CD4-positive, alpha-beta T cell treated with Interleukin-10 for 1 hour (primary cell): ENCODE data around the gene LARGE2.

Source experiments
- DNase-seq: peaks from one replicate; pipeline ENCODE4 v3.0.0-alpha.2; 2020

Gene LARGE2

DNA sequence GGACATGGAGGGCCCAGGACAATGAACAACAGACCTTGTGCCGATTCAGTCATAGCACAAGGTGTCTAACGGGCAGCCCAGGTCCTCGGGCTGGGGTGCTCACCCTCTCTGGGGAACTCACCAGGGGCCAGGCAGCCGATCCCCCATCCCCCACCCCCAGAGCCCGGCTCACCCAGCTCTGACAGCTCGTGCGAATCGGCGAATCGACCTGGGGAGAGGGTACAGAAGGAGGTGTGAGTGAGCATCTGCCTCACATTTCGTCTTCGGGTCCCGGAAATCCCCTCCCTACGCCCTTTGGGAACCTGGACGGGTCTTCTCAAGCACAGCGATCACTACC, 5.2 kb upstream of the LARGE2 start:
- DNase-seq = no peak

- DNase-seq = peak; percentile 98
These were observed 4.7 kb upstream of the LARGE2 start, which contains the start of gene PEX16 for GRCh38 chr11:45917623-45918330. Gene PEX16, minus strand, starts transcription at chr11:45917877. Its CDS starts 66 bp downstream, at chr11:45917811.

DNA sequence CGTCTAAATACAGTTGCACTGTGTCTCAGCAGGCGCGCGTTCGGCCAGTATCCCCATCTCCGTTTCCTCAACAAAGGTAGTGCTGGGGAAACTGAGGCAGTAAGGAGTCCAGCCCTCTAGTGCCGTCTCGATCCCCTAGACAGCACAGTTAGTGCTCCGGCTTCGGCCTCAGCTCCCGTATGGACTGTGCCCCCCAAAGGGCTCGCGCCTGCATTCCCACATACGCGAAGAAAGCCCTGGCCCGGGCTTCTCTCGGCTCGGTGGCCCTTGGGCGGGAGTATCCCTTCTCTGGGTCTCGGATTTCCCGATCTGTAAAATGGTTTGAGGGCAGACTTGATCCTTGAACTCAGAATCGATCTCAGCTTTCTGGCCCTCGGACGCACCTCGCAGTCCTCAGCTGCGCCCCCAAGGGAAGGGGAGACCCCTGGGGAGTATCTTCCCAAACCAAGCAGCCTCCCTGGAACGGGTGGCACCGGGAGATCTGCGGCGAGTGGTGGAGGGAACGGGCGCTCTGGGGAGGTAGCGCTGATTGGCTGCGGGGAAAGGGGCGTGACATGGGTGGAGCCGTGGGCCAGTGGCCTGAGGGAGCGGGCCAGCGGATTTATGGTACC, 4.0 kb upstream of the LARGE2 start:
- DNase-seq = peak; percentile 69

GRCh38 chr11:45918962-45919675, 3.3 kb upstream of the LARGE2 start:
- no peak for DNase-seq

DNA sequence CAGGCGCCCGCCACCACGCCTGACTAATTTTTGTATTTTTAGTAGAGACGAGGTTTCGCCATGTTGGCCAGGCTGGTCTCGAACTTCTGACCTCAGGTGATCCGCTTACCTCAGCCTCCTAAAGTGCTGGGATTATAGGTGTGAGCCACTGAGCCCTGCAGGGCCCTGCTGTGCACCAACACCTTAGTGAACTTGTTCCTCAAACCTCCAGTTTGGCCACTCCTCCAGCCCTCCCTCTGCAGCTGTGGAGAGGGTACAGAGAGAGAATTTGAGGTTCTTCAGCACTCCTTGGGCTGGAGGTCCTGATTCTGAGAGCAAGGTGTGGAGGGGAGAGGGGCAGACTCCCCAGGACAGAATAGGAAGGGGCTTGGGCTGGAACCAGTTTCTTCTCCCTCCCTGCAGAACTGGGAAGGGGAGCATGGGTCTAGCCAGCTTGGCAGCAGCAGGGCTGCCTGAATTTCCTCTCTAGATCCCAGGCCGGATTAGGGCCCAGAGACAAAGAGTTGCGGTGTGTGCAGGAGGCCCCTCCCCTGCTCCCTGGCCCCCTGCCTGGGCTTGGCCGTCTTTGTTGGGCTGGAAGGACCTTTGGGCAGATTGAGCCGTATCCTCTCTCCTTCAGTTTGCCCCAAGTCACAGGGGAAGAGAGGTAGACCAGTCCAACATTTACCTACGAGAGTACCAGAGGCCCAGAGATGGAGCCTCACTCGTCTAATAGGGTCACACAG, 2.5 kb upstream of the LARGE2 start:
- no peak for DNase-seq

GRCh38 chr11:45920531-45921477, 1.7 kb upstream of the LARGE2 start:
- DNase-seq = no peak

DNA sequence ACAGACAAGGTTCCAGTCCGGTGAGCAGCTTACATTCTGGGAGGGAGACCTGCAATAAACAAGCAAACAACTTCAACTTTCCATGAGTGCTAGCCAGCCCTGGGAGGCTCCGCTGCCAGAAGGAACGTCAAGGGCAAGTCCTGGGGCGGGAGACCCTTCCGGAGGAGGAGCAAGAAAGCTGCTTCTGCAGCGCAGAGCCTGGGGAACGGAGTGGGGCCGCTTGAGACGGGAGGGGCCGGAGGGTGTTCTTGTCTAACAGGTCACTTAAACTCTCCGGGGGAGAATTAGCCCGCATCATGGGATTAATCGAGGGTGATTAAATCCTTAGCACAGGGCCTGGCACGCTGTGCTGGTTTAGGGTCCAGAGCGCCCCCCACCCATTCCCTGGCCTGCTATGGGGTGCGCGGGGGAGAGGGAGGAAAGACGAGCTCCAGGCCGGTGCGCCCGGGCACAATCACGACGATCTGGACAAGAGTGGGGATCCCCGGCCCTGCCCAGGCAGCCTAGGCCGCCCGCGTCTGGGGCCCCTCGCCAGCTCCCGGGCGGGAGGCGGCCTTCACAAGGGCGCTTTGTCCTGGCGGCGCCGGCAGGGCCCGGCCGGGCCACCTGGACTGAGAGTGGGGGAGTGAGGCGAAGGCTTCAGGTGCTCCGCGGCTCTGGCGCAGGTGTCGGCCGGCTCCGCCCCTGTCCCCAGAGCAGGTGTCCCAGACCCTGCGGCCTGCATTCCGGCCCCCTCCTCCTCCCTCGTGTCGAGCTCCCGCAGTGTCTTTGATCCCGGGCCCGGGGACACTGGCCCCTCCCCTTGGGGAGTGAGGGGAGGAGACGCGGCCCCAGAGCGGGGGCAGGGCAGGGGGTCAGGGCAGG, 663 bp upstream of the LARGE2 start:
- no peak for DNase-seq

GRCh38 chr11:45924036-45924915, 1.8 kb downstream of the LARGE2 start:
- DNase-seq = no peak

DNA sequence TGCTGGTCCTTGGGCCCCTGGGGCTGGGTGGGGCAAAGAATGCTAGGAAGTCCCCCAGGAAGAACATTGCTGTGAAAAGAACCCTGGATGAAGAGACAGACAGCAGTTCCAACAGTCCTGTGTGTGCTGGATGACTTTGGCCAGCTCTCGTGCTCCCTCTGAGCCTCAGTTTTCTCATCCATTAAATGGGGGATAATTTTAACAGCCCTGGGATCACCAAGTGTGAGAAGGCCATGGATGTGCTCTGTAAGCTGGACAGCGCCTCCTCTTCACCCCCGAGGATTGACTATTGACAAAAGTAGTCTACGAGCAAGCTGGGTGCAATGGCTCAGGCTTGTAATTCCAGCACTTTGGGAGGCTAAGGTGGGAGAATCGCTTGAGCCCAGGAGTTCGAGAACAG, 2.5 kb downstream of the LARGE2 start:
- no peak for DNase-seq

DNA sequence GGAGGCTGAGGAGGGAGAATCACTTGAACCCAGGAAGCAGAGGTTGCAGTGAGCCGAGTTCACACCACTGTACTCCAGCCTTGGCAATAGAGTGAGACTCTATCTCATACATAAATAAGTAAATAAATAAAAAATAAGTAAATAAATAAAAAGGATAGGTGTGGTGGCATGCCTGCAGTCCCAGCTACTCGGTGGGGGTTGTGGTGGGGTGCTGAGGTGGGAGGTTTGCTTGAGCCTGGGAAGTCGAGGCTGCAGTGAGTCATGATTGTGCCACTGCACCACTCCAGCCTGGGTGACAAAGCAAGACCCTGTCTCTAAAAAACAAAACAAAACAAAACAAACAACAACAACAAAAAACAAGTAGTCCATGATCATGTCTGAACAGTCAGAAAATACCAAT, 3.1 kb downstream of the LARGE2 start:
- no peak for DNase-seq

GRCh38 chr11:45926001-45926401, 3.5 kb downstream of the LARGE2 start:
- no peak for DNase-seq

GRCh38 chr11:45926536-45927331, 4.3 kb downstream of the LARGE2 start:
- DNase-seq = no peak

GRCh38 chr11:45927332-45927683, 4.9 kb downstream of the LARGE2 start:
- DNase-seq = no peak

GRCh38 chr11:45927684-45928413, 5.4 kb downstream of the LARGE2 start:
- DNase-seq = no peak

GRCh38 chr11:45928535-45929215, 6.2 kb downstream of the LARGE2 start:
- DNase-seq = no peak

DNA sequence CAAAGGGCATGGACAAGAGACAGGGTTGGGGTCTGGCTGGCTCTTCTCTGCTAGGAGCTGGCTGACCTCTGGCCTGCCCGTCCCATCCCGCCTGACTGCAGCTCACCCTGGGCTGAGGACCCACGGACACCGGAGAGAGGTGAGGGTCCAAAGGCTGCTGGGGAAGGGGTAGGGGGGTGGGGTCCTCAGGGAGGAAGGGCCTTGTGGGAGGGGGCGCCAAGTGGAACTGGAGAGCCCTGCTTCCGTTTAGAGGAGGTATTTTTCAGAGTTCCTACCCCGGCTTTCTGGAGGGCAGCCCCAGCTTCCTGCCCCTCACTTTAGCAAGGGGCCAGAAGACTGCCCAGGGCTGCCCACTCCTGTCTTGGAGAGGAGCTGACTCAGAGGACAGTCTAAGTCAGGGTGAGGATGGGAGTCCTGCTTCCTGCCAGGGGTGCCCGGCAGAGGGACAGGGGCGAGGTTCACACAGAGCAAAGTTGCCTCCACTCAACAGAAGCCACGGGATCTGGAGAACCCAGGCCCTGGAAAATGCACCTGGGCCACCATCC, 7.1 kb downstream of the LARGE2 start:
- no peak for DNase-seq

DNA sequence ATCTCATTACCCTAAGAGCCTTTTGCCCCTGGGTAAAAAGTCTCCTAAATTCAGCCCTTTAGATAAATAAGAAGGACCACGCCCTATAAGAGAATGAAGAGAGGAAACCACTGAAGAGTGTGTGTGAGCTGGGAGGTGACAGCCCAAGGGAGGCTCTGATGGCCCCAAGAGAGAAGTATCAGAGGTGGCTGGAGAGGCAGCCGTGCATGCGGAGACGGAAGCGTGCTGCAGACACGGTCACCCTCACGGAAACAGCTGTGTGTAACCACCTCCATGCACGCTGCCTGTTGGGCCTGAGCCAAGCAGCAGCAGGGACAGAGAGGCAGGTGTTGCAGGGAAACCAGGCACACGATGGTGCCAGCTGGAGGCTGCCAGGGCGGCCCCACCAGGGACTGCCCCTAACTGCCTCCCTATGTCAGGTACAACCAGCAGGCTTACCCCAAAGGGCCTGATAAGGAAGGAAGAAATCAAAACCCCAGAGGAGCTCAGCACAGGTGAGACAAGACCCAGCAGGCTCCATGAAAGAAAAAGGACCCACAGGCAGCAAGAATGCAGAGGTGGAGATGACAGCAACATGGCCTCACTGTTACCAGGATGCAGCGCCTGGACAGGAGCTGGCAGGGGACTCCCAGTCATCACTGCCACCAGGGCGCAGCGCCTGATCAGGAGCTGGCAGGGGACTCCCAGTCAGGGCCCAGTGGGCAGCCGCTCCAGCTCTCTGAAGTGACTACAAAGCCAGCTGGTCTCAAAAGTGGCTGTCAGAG, 7.8 kb downstream of the LARGE2 start:
- DNase-seq = peak; percentile 61
